Activated CD4-positive, alpha-beta T cell treated with anti-CD3 and anti-CD28 coated beads, Interleukin-2, amount 50 U/mL, for 1 hour (primary cell): ENCODE measurements around the gene TMEM35A.
"Not testable (repeated sequence)": the region's sequence is repeated elsewhere in the genome, so short reads cannot be mapped to it uniquely, and the experiment has no call there.

Experiments
- DNase-seq: peaks from one replicate; pipeline ENCODE4 v3.0.0-alpha.2; 2020

The TMEM35A gene, protein sequence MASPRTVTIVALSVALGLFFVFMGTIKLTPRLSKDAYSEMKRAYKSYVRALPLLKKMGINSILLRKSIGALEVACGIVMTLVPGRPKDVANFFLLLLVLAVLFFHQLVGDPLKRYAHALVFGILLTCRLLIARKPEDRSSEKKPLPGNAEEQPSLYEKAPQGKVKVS

GRCh38 chrX:101078716-101079598, at the start of gene TMEM35A:
Gene TMEM35A (plus strand): TSS chrX:101078879. CDS start chrX:101079003, 124 bp downstream.
- DNase-seq, result no peak

DNA sequence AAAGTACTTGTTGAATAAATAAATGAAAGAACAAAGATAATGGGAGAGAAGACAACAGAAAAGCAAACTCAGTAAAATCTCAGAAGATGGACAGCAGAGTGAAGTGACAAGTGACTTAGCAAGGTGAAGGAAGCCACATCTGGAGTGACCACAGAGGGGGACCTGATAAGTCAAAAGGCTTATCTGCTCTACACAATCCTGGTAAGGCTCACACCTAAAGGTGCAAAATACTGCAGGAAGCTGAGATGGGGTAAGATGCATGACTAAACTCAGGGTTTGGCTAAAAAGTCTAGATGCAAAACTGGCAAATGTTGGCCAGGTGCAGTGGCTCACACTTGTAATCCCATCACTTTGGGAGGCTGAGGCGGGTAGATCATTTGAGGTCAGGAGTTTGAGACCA, 49.0 kb upstream of the TMEM35A start:
- no peak for DNase-seq

- no peak for DNase-seq
Observed at GRCh38 chrX:101037231-101037630, 41.4 kb upstream of the TMEM35A start.

GRCh38 chrX:101040197-101040596, 38.5 kb upstream of the TMEM35A start:
- DNase-seq, result no peak

- DNase-seq, result no peak
Observed at GRCh38 chrX:101051153-101051548, 27.5 kb upstream of the TMEM35A start.

DNA sequence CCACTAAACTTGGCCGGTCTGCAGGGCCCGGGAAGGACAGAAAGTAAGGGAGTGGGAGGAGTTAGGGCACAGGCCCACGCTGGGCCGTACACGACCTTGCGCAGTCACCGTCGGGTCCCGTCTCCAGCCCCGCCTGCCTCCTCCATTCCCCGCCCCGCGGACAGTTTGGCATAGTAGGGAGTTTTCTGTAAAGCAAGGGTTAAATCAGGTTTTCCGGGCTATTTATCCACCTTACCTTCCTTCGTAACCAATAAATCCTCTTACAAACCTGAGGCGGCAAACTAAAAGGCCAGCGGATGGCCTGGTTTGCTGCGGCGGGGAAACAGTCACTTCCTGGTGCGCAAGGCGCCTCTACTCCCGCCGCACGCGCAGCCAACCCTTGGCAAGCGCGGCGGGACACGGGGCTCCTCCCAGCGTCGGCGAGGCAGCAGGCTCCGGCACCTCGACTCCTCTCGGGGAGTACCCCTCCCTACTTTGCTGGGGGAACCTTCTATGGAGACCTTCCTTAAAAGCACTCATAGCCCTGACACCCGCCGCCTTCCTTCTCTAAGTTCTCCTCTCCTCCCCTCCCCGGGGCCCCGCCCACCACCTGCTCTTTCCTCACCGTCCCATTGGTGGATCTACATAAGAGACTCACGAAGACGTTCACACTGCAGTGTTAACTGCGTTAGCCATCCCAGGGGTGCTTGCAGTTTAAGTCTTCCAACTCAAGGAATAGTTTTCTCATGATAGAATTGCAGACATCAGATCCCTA, 27.0 kb upstream of the TMEM35A start, which contains the start of gene TRMT2B:
TSS of gene TRMT2B (minus strand) at position 563 of the 754 bp plus-strand sequence. CDS start 9,822 bp downstream, outside the sequence.
- peak; percentile 75 for DNase-seq

GRCh38 chrX:101056551-101056950, 22.1 kb upstream of the TMEM35A start:
- DNase-seq, result not testable (repeated sequence)

- no peak for DNase-seq
Observed at GRCh38 chrX:101057093-101057714, 21.5 kb upstream of the TMEM35A start.

- DNase-seq, result no peak
Observed at GRCh38 chrX:101062176-101062575, 16.5 kb upstream of the TMEM35A start.

- no peak for DNase-seq
Observed at GRCh38 chrX:101071582-101071981, 7.1 kb upstream of the TMEM35A start.

GRCh38 chrX:101079736-101080270, 1.1 kb downstream of the TMEM35A start:
- no peak for DNase-seq

DNA sequence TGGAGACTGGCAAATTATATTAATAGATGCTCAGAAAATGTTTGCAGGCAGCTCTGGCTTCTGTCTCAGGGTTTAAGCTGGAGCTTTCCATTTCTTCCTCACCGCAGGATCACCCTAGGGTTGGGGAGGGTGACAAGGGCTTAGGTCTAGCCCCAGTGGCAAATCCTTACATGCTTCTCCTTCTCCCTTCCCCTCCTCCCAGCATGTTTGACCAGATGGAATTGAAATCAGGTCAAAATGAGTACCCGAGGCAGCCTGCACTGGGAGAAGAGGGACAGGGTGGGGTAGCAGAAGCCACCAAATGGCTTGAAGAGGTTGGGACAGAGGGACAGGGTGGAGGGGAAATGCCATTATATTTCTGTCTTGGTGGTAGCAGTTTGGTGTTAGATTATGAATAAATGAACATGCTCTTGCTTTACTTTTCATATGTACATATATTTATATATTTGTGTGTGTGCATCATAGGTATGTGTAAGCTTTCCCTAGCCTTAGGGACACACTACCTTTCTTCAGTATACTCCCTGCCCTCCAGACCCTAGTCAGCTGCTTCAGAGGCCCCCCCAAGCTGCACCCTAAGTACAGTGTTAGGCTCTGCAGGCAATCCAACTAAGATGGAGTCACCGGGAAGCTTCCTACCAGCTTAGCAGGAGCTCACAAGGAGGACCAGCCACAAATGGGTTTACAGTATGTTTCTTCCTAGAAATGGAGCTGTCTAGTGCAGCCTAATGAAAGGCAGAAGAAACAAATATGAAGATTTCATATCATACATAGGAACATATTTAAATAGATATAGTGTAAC, 1.8 kb downstream of the TMEM35A start:
- no peak for DNase-seq

DNA sequence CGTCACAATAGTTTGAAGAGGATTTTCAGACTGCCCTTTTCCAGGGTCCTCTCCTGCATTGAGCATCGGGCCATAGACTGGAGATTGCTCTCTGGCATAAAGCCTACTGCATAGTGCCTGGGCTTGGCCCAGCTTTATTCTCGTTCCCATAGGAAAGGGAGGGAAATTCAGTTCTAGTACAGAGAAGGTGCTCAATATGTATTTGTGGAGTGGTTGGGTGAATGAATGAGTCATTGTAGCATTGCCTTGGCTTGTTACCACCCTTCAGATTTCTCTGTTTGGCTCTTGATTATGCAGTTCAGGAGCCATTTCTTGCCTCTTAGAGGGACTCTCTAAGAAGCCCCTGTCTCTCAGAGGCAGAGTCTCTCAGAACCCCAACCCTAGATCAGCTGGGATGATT, 2.6 kb downstream of the TMEM35A start:
- DNase-seq, result no peak

- no peak for DNase-seq
Observed at GRCh38 chrX:101091817-101092216, 13.1 kb downstream of the TMEM35A start.

DNA sequence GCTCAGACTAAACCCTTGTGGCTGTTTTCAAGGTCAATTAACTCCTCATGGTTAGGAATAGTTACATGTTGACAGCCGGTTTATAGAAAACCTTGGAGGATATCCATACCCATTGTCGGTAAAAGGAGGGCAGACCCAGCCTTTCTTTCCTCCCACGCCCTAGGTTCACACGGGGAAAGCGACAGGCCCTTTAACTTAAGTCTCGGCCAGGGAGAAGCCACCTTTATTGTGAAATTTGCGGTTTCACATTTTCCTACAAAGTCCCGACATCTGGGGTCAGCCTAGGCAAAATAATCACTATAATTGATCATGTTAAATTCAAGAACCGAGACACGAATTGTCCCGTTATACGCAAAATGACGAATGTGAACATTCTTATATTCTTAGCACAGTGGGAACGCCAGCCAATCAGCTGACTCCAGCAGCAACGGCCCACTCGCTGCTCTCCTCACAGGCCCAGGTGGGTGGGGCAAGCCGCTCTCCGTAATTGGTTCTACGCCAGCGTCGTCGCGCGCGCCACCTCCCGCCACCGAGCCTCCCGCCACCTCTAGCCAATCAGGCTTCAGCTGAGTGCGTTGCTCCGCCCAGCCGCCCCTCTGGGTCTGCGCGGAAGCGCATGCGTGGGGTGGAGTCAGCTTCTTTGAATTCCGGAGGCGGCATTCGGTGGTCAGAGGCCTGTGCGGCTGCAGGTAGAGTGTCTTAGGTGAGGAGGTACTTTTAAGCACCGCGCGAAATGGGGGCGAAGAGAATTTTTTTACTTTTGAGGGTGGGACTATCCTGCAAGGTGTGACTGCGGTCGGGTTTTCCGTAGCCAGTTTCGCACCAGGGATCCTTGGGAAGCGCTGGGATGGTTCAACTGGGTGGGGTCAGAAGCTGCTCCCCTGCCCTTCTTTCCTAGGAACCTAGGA, 19.1 kb downstream of the TMEM35A start, which contains the start of gene CENPI:
TSS of gene CENPI (plus strand) at position 659 of the 908 bp plus-strand sequence. CDS start 2,867 bp downstream, outside the sequence.
- DNase-seq, result peak; percentile 90

DNA sequence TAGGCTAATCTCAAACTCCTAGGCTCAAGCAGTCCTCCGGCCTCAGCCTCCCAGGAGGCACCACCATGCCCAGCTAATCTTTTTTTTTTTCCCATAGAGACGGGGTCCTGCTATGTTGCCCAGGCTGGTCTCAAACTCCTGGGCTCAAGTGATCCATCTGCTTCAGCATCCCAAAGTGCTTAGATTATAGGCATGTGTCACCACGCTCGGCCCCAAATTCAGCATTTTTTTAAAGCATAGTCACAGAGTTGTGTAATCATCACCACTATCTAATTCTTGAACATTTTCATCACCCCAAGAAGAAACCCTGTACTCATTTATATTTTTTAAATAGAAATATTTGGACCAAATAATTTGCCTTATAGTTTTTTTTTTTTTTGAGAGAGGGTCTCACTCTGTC, 29.6 kb downstream of the TMEM35A start:
- no peak for DNase-seq

GRCh38 chrX:101117701-101118100, 39.0 kb downstream of the TMEM35A start:
- DNase-seq, result no peak

GRCh38 chrX:101136235-101136634, 57.6 kb downstream of the TMEM35A start:
- no peak for DNase-seq
